Liver (tissue), 9 donors: ENCODE data around the gene IL17B. TPM values are rescaled to one million over a fixed set of nuclear protein-coding genes. Genes with fewer than 3 reads are reported as not detected.

Experiments used
- DNase-seq: peaks from one replicate; pipeline ENCODE4 v3.0.0-alpha.2; 2017; ENCODE audit warnings: low spot score
- H3K27ac ChIP-seq, 2 donors: one replicate each; pipeline ENCODE4 v1.7.0; 2013; ENCODE audit warnings: inconsistent platforms in 2 of 2, low read length in 2 of 2, control low read depth in 1 of 2, low read depth in 1 of 2, mild to moderate bottlenecking in 1 of 2
- H3K27me3 ChIP-seq, 4 donors: one replicate each; pipeline versions ENCODE4 v1.6.1 to v1.7.0; 2013; ENCODE audit warnings: low read length in 3 of 4, inconsistent platforms in 1 of 4, mild to moderate bottlenecking in 1 of 4, moderate library complexity in 1 of 4; ENCODE audit not compliant: control insufficient read depth in 4 of 4, insufficient read depth in 4 of 4
- H3K36me3 ChIP-seq, 4 donors: one replicate each; pipeline versions ENCODE4 v1.6.1 to v1.7.0; 2013; ENCODE audit warnings: low read length in 3 of 4, mild to moderate bottlenecking in 3 of 4, low read depth in 1 of 4, moderate library complexity in 1 of 4; ENCODE audit not compliant: control insufficient read depth in 4 of 4, insufficient read depth in 3 of 4
- H3K4me1 ChIP-seq, 4 donors: one replicate each; pipeline versions ENCODE4 v1.6.1 to v1.7.0; 2013; ENCODE audit warnings: low read length in 3 of 4, mild to moderate bottlenecking in 3 of 4, moderate library complexity in 1 of 4; ENCODE audit not compliant: control insufficient read depth in 4 of 4, insufficient read depth in 4 of 4
- H3K4me3 ChIP-seq, 3 donors: one replicate each; pipeline versions ENCODE4 v1.6.1 to v1.7.0; 2013; ENCODE audit warnings: low read length in 3 of 3, control low read depth in 1 of 3, low read depth in 1 of 3, mild to moderate bottlenecking in 1 of 3
- H3K9ac ChIP-seq, 2 donors: one replicate each; pipeline ENCODE4 v1.7.0; 2013; ENCODE audit warnings: low read length in 2 of 2, mild to moderate bottlenecking in 2 of 2, moderate library complexity in 2 of 2, control low read depth in 1 of 2, low read depth in 1 of 2
- H3K9me3 ChIP-seq, 4 donors: one replicate each; pipeline versions ENCODE4 v1.6.1 to v1.7.0; 2013; ENCODE audit warnings: low read length in 3 of 4; ENCODE audit not compliant: control insufficient read depth in 4 of 4
- ATF3 ChIP-seq: IDR thresholded peaks from 2 replicates; pipeline ENCODE4 v1.6.1; 2016; ENCODE audit warnings: antibody characterized with exemption
- CTCF ChIP-seq: fragments of 150-350 bp; IDR thresholded peaks from 2 replicates; pipeline ENCODE4 v1.5.1; 2017; ENCODE audit warnings: improper control_type of control experiment, low read depth, low read length; ENCODE audit not compliant: missing input control
- EGR1 ChIP-seq, 2 donors: IDR thresholded peaks; 2 replicates each; pipeline ENCODE4 v1.6.1; 2016 to 2018; ENCODE audit warnings: antibody characterized with exemption in 2 of 2, low read depth in 2 of 2
- FOXA1 ChIP-seq: IDR thresholded peaks from 2 replicates; pipeline ENCODE4 v1.6.1; 2016; ENCODE audit warnings: antibody characterized with exemption
- FOXA2 ChIP-seq: IDR thresholded peaks from 2 replicates; pipeline ENCODE4 v1.6.1; 2016; ENCODE audit warnings: antibody characterized with exemption
- GABPA ChIP-seq, 2 donors: IDR thresholded peaks in 1 of 2; conservative IDR thresholded peaks in 1 of 2; 2 replicates each; pipeline ENCODE4 v1.6.1; 2016; ENCODE audit warnings: antibody characterized with exemption in 2 of 2, mild to moderate bottlenecking in 1 of 2, moderate library complexity in 1 of 2
- HNF4A ChIP-seq, 2 donors: conservative IDR thresholded peaks; 2 replicates each; pipeline ENCODE4 v1.6.1; 2016; ENCODE audit warnings: antibody characterized with exemption in 2 of 2, mild to moderate bottlenecking in 2 of 2
- HNF4G ChIP-seq: IDR thresholded peaks from 2 replicates; pipeline ENCODE4 v1.6.1; 2016; ENCODE audit warnings: antibody characterized with exemption
- JUND ChIP-seq, 2 donors: IDR thresholded peaks; 2 replicates each; pipeline ENCODE4 v1.6.1; 2016; ENCODE audit warnings: antibody characterized with exemption in 2 of 2
- MAX ChIP-seq: IDR thresholded peaks from 2 replicates; pipeline ENCODE4 v1.6.1; 2016; ENCODE audit warnings: antibody characterized with exemption
- RAD21 ChIP-seq, 2 donors: IDR thresholded peaks; 2 replicates each; pipeline ENCODE4 v1.6.1; 2016; ENCODE audit warnings: antibody characterized with exemption in 2 of 2, mild to moderate bottlenecking in 2 of 2
- REST ChIP-seq: IDR thresholded peaks from 2 replicates; pipeline ENCODE4 v1.6.1; 2016; ENCODE audit warnings: antibody characterized with exemption, mild to moderate bottlenecking
- YY1 ChIP-seq: IDR thresholded peaks from 2 replicates; pipeline ENCODE4 v1.6.1; 2016; ENCODE audit warnings: antibody characterized with exemption, mild to moderate bottlenecking
- WGBS: extraction: QIAGEN DNeasy Blood & Tissue Kit; methylation state at CpG from one replicate; pipeline ENCODE4 v1.1.7; 2013; 5-methylcytosine and 5-hydroxymethylcytosine counted together
- polyA plus RNA-seq, 2 donors: library from polyadenylated mRNA; stranded (reverse) in 1 of 2; unstranded in 1 of 2; fragments of 200-250 nt in 1 of 2; fragments of >200 nt in 1 of 2; fragmentation: Nextera tagmentation in 1 of 2; extraction: Ambion mirVana in 1 of 2; gene quantifications; one replicate each; pipeline versions ENCODE4 v1.2.1 to v1.2.3, GENCODE V29; 2013 to 2015
- total RNA-seq, 2 donors: library from RNA; depleted of rRNA; stranded (reverse); fragments of >200 nt; gene quantifications; one replicate each; pipeline ENCODE4 v1.2.3, GENCODE V29; 2014
- donor health status: healthy.
- donor health status: healthy.
- donor health status: healthy.
- donor health status: healthy.
- donor health status: healthy.

IL17B gene
- total and polyA plus RNA-seq, 4 donors = not detected

DNA sequence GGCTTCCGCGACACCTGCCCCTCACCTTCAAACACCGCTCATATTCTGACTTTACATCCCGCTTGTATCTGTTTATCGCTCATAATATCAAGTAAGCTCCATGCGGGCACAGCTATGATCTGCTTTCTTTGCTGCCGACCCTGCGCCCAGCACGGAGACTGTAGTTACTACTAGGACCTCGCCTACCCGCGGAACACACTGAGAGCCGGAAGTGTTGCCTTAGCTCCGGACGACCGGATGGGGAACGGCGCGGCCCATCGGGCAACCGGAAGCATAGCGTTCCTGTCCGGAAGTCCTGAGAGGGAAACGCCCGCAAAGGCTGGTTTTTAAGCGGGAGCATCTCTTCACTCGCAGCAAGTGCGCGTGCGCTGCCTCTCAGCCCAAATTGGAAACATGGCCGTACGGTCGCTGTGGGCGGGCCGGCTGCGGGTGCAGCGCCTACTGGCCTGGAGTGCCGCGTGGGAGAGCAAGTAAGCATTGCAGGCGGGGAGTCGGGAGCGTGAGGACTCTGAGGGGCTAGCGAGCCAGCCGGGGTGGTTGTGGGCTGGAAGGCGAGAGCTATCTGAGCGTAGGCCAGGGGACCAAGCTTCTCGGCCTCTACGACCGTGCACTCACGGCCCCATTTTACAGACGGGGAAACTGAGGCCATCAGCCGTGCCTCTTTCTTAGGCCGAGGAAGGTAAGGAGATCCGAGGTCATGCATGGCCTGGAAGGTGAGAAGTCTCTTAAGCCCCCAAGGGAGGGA is 33.8 kb downstream of the IL17B start, which contains the start of gene GRPEL2 (continued):
- TF ChIP-seq HNF4G = no peak
- peak; percentile 98 for TF ChIP-seq YY1
- TF ChIP-seq FOXA2 = no peak
- no peak for TF ChIP-seq CTCF
- no peak for TF ChIP-seq JUND (IDR thresholded peaks at IDR 0.05)
- TF ChIP-seq MAX = peak; percentile 98
- TF ChIP-seq FOXA1 = no peak

DNA sequence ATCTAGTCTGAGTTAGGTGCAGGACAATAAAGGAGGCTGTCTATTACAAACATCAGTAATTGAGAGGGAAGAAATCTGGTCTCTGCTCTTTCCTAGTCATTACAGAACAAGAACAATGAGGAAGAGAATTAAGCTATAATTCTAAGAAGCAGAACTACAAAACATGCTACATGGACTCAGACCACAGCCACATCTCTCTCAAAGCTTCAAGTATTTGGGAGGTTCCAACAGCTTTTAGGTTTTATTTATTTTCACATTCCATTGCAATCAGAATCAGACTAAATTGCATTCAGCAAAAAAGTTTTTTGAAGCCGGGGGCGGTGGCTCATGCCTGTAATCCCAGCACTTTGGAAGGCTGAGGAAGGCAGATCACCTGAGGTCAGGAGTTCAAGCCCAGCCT is 34.9 kb downstream of the IL17B start:
- H3K9ac ChIP-seq = no peak overlapping the region
- H3K4me3 ChIP-seq = no peak overlapping the region
- H3K4me1 ChIP-seq = peaks cover 2 to 19% (median 13%) of the 10 kb centered on the region in 4 donors
- H3K27ac ChIP-seq = no peak overlapping the region
- no peaks in the 10 kb centered on the region for H3K27me3 ChIP-seq
- peaks cover 3 to 13% (median 9%) of the 10 kb centered on the region in 4 donors for H3K36me3 ChIP-seq
- 81% methylated on average over 2 of the region's 2 CpGs for WGBS
- H3K9me3 ChIP-seq = no peaks in the 10 kb centered on the region
- no peak for DNase-seq
- TF ChIP-seq RAD21 (IDR thresholded peaks at IDR 0.05) = no peak
- TF ChIP-seq EGR1 (IDR thresholded peaks at IDR 0.05; ENCODE audit: low read depth in 2 of 2) = no peak
- TF ChIP-seq REST = no peak
- TF ChIP-seq MAX = no peak
- TF ChIP-seq JUND (IDR thresholded peaks at IDR 0.05) = no peak

- H3K4me3 ChIP-seq = no peak overlapping the region
- H3K4me1 ChIP-seq = peaks cover 2 to 19% (median 13%) of the 10 kb centered on the region in 4 donors
- H3K9me3 ChIP-seq = no peaks in the 10 kb centered on the region
- no peaks in the 10 kb centered on the region for H3K36me3 ChIP-seq
- H3K27me3 ChIP-seq = no peaks in the 10 kb centered on the region
- DNase-seq = no peak
- no peak overlapping the region for H3K27ac ChIP-seq
- H3K9ac ChIP-seq = no peak overlapping the region
- TF ChIP-seq CTCF (no peak), HNF4G (no peak), GABPA (IDR thresholded peaks at IDR 0.05 in 1 of 2, conservative IDR thresholded peaks at IDR 0.05 in 1 of 2) (no peak), MAX (no peak), ATF3 (no peak), FOXA2 (no peak), RAD21 (IDR thresholded peaks at IDR 0.05) (no peak), HNF4A (conservative IDR thresholded peaks at IDR 0.05) (no peak)
Observed at GRCh38 chr5:149341876-149342275, 37.2 kb downstream of the IL17B start.
